Measurements from ENCODE around the gene SRP68. TPM values are rescaled to one million over a fixed set of nuclear protein-coding genes. Genes with fewer than 3 reads are reported as not detected.

Gene SRP68
- total and polyA plus RNA-seq, 2 donors (not counting 1 experiment from before 2014, with no cell fraction given): 29.6 to 82.3 TPM

DNA sequence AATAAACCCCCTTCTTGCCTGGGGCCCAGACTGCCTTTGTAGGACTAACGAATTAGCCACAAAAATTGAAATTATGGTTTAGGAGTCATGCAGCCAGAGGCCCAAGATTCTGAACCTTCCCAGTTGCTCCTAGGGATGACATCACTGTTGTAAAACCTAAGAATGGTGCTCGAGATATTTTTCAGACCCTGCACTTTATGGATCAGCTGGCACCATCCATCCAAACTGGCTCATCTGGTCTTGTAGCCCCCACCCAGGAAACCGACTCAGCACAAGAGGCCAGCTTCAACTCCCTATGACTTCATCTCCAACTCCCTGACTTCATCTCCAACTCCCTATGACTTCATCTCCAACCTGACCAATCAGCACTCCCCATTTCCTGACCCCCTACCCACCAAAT lies 34.3 kb downstream of the SRP68 start:
- WGBS (ENCODE audit: insufficient coverage): 84% methylated on average over 3 of the region's 3 CpGs
- Mint-ChIP-seq H3K4me1 (no peaks in the 10 kb centered on the region), H3K9me3 (ENCODE audit: insufficient read depth) (no peaks in the 10 kb centered on the region), H3K4me3 (no peak overlapping the region), H3K27me3 (no peaks in the 10 kb centered on the region), H3K27ac (no peak overlapping the region)
- TF ChIP-seq CTCF (IDR thresholded peaks at IDR 0.05) (no peak), EZH2 (IDR thresholded peaks at IDR 0.05; ENCODE audit: borderline replicate concordance, insufficient read depth, low read depth, low read length, poor library complexity, severe bottlenecking) (no peak)
- H3K4me3 ChIP-seq (ENCODE audit: control extremely low read depth in 1 of 5, extremely low read depth in 1 of 5, insufficient read depth in 1 of 5, low read depth in 2 of 5, low read length in 4 of 5): no peak overlapping the region
- H3K9ac ChIP-seq (ENCODE audit: low read length): no peak overlapping the region
- no peaks in the 10 kb centered on the region for H4K20me1 ChIP-seq (ENCODE audit: control insufficient read depth, insufficient read depth, low read length, poor library complexity, severe bottlenecking)
- no peak for DNase-seq
- POLR2A ChIA-PET: no interaction called here
- no peaks in the 10 kb centered on the region for H3K79me2 ChIP-seq (ENCODE audit: control insufficient read depth, insufficient read depth, low read length)
- no peak overlapping the region for H3K4me2 ChIP-seq (replicated peaks; ENCODE audit: low read depth, low read length, poor library complexity, severe bottlenecking)
- H3K27me3 ChIP-seq (replicated peaks in 1 of 4; ENCODE audit: control extremely low read depth in 1 of 4, control insufficient read depth in 3 of 4, insufficient read depth in 4 of 4, low read length in 3 of 4): no peaks in the 10 kb centered on the region
- no peak overlapping the region for H2AFZ ChIP-seq (ENCODE audit: insufficient read depth, low read depth, low read length, poor library complexity, severe bottlenecking)
- no peak overlapping the region for H3K27ac ChIP-seq (ENCODE audit: low read length in 2 of 2)
- H3K9me3 ChIP-seq (ENCODE audit: control extremely low read depth in 1 of 3, control insufficient read depth in 2 of 3, insufficient read depth in 1 of 3, low read length in 2 of 3): no peaks in the 10 kb centered on the region
- no peaks in the 10 kb centered on the region for H3K4me1 ChIP-seq (ENCODE audit: control insufficient read depth in 2 of 2, insufficient read depth in 2 of 2, low read length in 2 of 2)
- ATAC-seq (ENCODE audit: low read depth): no peak
- intact Hi-C loops (cut with micrococcal nuclease): no loop called here
- CTCF ChIA-PET: interaction anchor here (1.2 kb wide), 1 partner anchor 19 kb away, joined by 3 read pairs; no protein-coding TSS in a partner anchor
- peaks cover 18 to 48% of the 10 kb centered on the region in 2 experiments for H3K36me3 ChIP-seq (replicated peaks in 1 of 2; ENCODE audit: control extremely low read depth in 1 of 2, control insufficient read depth in 1 of 2, extremely low read depth in 1 of 2, insufficient read depth in 2 of 2, low read length in 1 of 2)

DNA sequence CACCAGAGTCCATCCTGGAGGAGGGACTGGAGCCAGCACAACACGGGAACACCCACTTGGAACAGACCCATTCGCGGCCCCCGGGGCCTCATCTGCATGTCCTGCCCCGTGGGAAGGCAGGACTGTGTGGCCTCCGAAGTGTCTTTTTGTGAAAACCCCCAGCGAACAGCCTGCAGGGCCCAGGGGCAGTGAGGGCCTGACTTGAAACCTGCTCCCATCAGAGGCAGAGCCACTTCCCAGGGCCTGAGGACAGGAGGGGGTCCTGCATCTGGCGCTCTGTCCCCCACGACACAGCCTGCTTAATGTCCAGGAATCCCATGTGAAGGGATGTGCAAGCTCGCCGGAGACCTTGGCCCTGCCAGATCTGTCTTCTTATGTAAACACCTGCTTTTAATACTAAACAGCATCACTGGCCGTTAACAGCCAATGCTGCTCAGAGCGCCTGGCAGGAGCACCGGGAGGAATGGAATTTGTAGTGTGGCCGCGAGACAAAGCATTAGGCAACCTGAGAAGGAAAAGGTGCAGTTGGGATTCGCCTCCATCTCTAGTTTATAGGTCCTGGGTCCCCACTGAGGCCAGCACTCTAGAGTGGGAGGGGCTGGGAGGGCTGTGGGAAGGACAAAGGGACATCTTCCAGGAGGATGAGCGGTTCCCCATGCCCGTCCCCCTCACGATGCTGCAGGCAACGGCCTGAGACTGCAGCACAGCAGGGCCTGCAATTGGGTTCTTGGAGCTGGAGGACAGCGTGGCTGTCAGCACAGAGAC lies 35.6 kb downstream of the SRP68 start:
- intact Hi-C loops (cut with micrococcal nuclease): no loop called here
- no peak overlapping the region for H3K27ac Mint-ChIP-seq
- Histone ChIP-seq H2AFZ (ENCODE audit: insufficient read depth, low read depth, low read length, poor library complexity, severe bottlenecking) (no peak overlapping the region), H3K9ac (ENCODE audit: low read length) (no peak overlapping the region), H4K20me1 (ENCODE audit: control insufficient read depth, insufficient read depth, low read length, poor library complexity, severe bottlenecking) (no peaks in the 10 kb centered on the region), H3K27ac (ENCODE audit: low read length in 2 of 2) (no peak overlapping the region), H3K27me3 (replicated peaks in 1 of 4; ENCODE audit: control extremely low read depth in 1 of 4, control insufficient read depth in 3 of 4, insufficient read depth in 4 of 4, low read length in 3 of 4) (no peaks in the 10 kb centered on the region), H3K36me3 (replicated peaks in 1 of 2; ENCODE audit: control extremely low read depth in 1 of 2, control insufficient read depth in 1 of 2, extremely low read depth in 1 of 2, insufficient read depth in 2 of 2, low read length in 1 of 2) (peaks cover 16 to 38% of the 10 kb centered on the region in 2 experiments), H3K9me3 (ENCODE audit: control extremely low read depth in 1 of 3, control insufficient read depth in 2 of 3, insufficient read depth in 1 of 3, low read length in 2 of 3) (no peaks in the 10 kb centered on the region), H3K4me2 (replicated peaks; ENCODE audit: low read depth, low read length, poor library complexity, severe bottlenecking) (no peak overlapping the region), H3K79me2 (ENCODE audit: control insufficient read depth, insufficient read depth, low read length) (no peaks in the 10 kb centered on the region), H3K4me3 (ENCODE audit: control extremely low read depth in 1 of 5, extremely low read depth in 1 of 5, insufficient read depth in 1 of 5, low read depth in 2 of 5, low read length in 4 of 5) (no peak overlapping the region), H3K4me1 (ENCODE audit: control insufficient read depth in 2 of 2, insufficient read depth in 2 of 2, low read length in 2 of 2) (no peaks in the 10 kb centered on the region)
- 96% methylated on average over 21 of the region's 22 CpGs for WGBS (ENCODE audit: insufficient coverage)
- ATAC-seq (ENCODE audit: low read depth) (no peak), DNase-seq (no peak)
- H3K27me3 Mint-ChIP-seq: no peaks in the 10 kb centered on the region
- CTCF ChIA-PET: interaction anchor here (0.6 to 1.2 kb wide), 2 partner anchors 18 to 29 kb away, joined by 3 read pairs; no protein-coding TSS in a partner anchor
- H3K4me3 Mint-ChIP-seq: no peak overlapping the region
- H3K9me3 Mint-ChIP-seq (ENCODE audit: insufficient read depth): no peaks in the 10 kb centered on the region
- no peaks in the 10 kb centered on the region for H3K4me1 Mint-ChIP-seq
- POLR2A ChIA-PET: no interaction called here
- no peak for TF ChIP-seq CTCF (IDR thresholded peaks at IDR 0.05)
- TF ChIP-seq EZH2 (IDR thresholded peaks at IDR 0.05; ENCODE audit: borderline replicate concordance, insufficient read depth, low read depth, low read length, poor library complexity, severe bottlenecking): no peak
